HepG2 (cell line): Measurements from ENCODE around the gene KLHL35. TPM values are rescaled to one million over a fixed set of nuclear protein-coding genes. Genes with fewer than 3 reads are reported as not detected.

Source experiments
- ATAC-seq: fragments of 200-7000 bp; cut with Tn5 transposase; 3 replicates; pipeline ENCODE4 v1.9.1; 2020; ENCODE audit warnings: mild to moderate bottlenecking, moderate library complexity
- BruUV-seq: library from RNA; stranded (reverse); fragments of 400-500 nt; replicated peaks from 2 replicates; lab custom pipeline; 2021; lab: Mats Ljungman, UMichigan
- CTCF ChIA-PET: fragments of 300-600 bp; formaldehyde crosslinking; extraction: SDS; loops from one replicate; lab custom pipeline; 2021; ENCODE audit warnings: low total read pairs, inconsistent platforms, low intra/inter-chr PET ratio; lab: Yijun Ruan, JAX
- POLR2A ChIA-PET: fragments of 350-600 bp; sonication (Branson Sonifier 250); formaldehyde crosslinking; loops from one replicate; lab custom pipeline; 2020; ENCODE audit warnings: antibody characterized with exemption, inconsistent platforms; lab: Yijun Ruan, JAX
- DNase-seq: peaks from one replicate; pipeline ENCODE4 v3.0.0-alpha.2; 2015; ENCODE audit warnings: low spot score
- FAIRE-seq: peaks from 3 replicates; lab custom pipeline; 2011; peaks lifted over from hg19 to GRCh38; lab: Jason Lieb, UNC
- H2AFZ ChIP-seq: one replicate; pipeline ENCODE4 v1.6.1; 2011; ENCODE audit warnings: low read length, inconsistent platforms
- H3K27ac ChIP-seq: fragments of 300-600 bp; 3 replicates; pipeline ENCODE4 v1.8.0; 2011; ENCODE audit warnings: mixed run types, mild to moderate bottlenecking, mixed read lengths, low read length, inconsistent platforms; ENCODE audit not compliant: insufficient read depth; ENCODE audit errors: extremely low read length
- H3K27me3 ChIP-seq, 2 experiments: fragments of 200-600 bp in 1 of 2; 2 replicates in 1 of 2; 3 replicates in 1 of 2; pipeline versions ENCODE4 v1.6.0 to v1.8.0; 2011; ENCODE audit warnings: low read length in 2 of 2, mild to moderate bottlenecking in 2 of 2, moderate library complexity in 2 of 2, inconsistent platforms in 1 of 2; ENCODE audit not compliant: insufficient read depth in 2 of 2, control insufficient read depth in 1 of 2
- H3K36me3 ChIP-seq, 2 experiments: fragments of 200-600 bp in 1 of 2; replicated peaks in 1 of 2; 2 replicates in 1 of 2; 3 replicates in 1 of 2; pipeline versions ENCODE4 v1.5.1 to v1.8.0; 2011; ENCODE audit warnings: low read length in 2 of 2, inconsistent platforms in 1 of 2; ENCODE audit not compliant: insufficient read depth in 2 of 2, control insufficient read depth in 1 of 2
- H3K4me1 ChIP-seq: 2 replicates; pipeline ENCODE4 v1.5.1; 2012; ENCODE audit warnings: low read length, inconsistent platforms; ENCODE audit not compliant: insufficient read depth
- H3K4me2 ChIP-seq: 2 replicates; pipeline ENCODE4 v1.6.0; 2011; ENCODE audit warnings: low read depth, low read length, inconsistent platforms
- H3K4me3 ChIP-seq, 3 experiments: fragments of 200-600 bp in 1 of 3; sonication (generic), shearing (Covaris generic) in 1 of 3; replicated peaks in 1 of 3; 2 replicates each; pipeline ENCODE4 v1.5.1; 2011 to 2016; ENCODE audit warnings: low read length in 3 of 3, inconsistent platforms in 2 of 3, low read depth in 2 of 3, mild to moderate bottlenecking in 2 of 3, control low read depth in 1 of 3, mixed read lengths in 1 of 3; ENCODE audit not compliant: insufficient read depth in 1 of 3
- H3K79me2 ChIP-seq: one replicate; pipeline ENCODE4 v1.6.1; 2011; ENCODE audit warnings: low read length, inconsistent platforms; ENCODE audit not compliant: insufficient read depth
- H3K9ac ChIP-seq: 2 replicates; pipeline ENCODE4 v1.6.0; 2011; ENCODE audit warnings: mild to moderate bottlenecking, low read depth, low read length, inconsistent platforms; ENCODE audit not compliant: insufficient read depth
- H3K9me3 ChIP-seq: 2 replicates; pipeline ENCODE4 v1.5.1; 2012; ENCODE audit warnings: mild to moderate bottlenecking, low read length
- H4K20me1 ChIP-seq: 2 replicates; pipeline ENCODE4 v1.6.0; 2011; ENCODE audit warnings: inconsistent platforms, mild to moderate bottlenecking, low read length, moderate library complexity; ENCODE audit not compliant: insufficient read depth
- ATM ChIP-seq: fragments of 450-650 bp; IDR thresholded peaks from 2 replicates; pipeline ENCODE4 v1.7.1; 2017; ENCODE audit warnings: mild to moderate bottlenecking, borderline replicate concordance
- GATAD2A ChIP-seq: IDR thresholded peaks from 2 replicates; pipeline ENCODE4 v1.6.1; 2016
- IRF2 ChIP-seq: IDR thresholded peaks from 2 replicates; pipeline ENCODE4 v1.6.1; 2018; ENCODE audit warnings: missing genetic modification reagents, missing compliant biosample characterization
- NR1H2 ChIP-seq: sonication (generic); formaldehyde crosslinking; IDR thresholded peaks from 2 replicates; pipeline ENCODE4 v1.8.1; 2022; ENCODE audit warnings: low read depth, missing genetic modification reagents, borderline replicate concordance
- PCBP1 ChIP-seq: fragments of 200-400 bp; formaldehyde crosslinking; IDR thresholded peaks from 2 replicates; pipeline ENCODE4 v1.6.1; 2017; ENCODE audit warnings: mild to moderate bottlenecking, low read depth, low read length, borderline replicate concordance
- RAD21 ChIP-seq: fragments of 450-650 bp; formaldehyde crosslinking; IDR thresholded peaks from 2 replicates; pipeline ENCODE4 v1.5.0; 2020; ENCODE audit warnings: mild to moderate bottlenecking
- STAG1 ChIP-seq: sonication (generic); formaldehyde crosslinking; IDR thresholded peaks from 2 replicates; pipeline ENCODE4 v1.4.0; 2020; ENCODE audit warnings: missing genetic modification reagents
- TOE1 ChIP-seq: sonication (generic); formaldehyde crosslinking; IDR thresholded peaks from 2 replicates; pipeline ENCODE4 v1.4.0; 2020; ENCODE audit warnings: mild to moderate bottlenecking, missing genetic modification reagents
- ZNF512 ChIP-seq: sonication (generic); formaldehyde crosslinking; IDR thresholded peaks from 2 replicates; pipeline ENCODE4 v1.4.0; 2020; ENCODE audit warnings: mild to moderate bottlenecking, missing genetic modification reagents
- WGBS: methylation state at CpG from one replicate; pipeline ENCODE4 v1.1.6; 2017; ENCODE audit warnings: low lambda C conversion rate; 5-methylcytosine and 5-hydroxymethylcytosine counted together
- in situ Hi-C: cut with HindIII; loops from 2 replicates; pipeline ENCODE4 v1.10.0; 2017; ENCODE audit warnings: low pct_unique_long_range_greater_than_20kb; ENCODE audit not compliant: extremely low pct_ligation_motif_present
- intact Hi-C: fragments of 100-400 bp; cut with micrococcal nuclease; formaldehyde crosslinking; loops from one replicate; pipeline ENCODE4 v1.10.0; 2022; ENCODE audit not compliant: unreplicated experiment
- polyA plus RNA-seq, 8 experiments: library from polyadenylated mRNA; depleted of rRNA in 3 of 8; stranded (reverse) in 7 of 8; unstranded in 1 of 8; fragments of >200 nt; fragmentation: Illumina TruSeq in 4 of 8; extraction: Trizol in 4 of 8; gene quantifications; 2 replicates each; pipeline versions ENCODE4 v1.2.1 to v1.2.3, GENCODE V29; 2011 to 2016; ENCODE audit warnings: low read depth in 4 of 8, missing spikeins in 1 of 8, mixed read lengths in 1 of 8; ENCODE audit not compliant: insufficient read depth in 1 of 8
- total RNA-seq, 5 experiments: library from RNA; depleted of rRNA; stranded (reverse); fragments of >200 nt; fragmentation: Illumina TruSeq; extraction: Trizol; gene quantifications; 2 replicates each; pipeline ENCODE4 v1.2.3, GENCODE V29; 2016; ENCODE audit warnings: low read depth in 1 of 5
- TF ChIP-seq, protein P1 (sequence below): sonication (generic); formaldehyde crosslinking; IDR thresholded peaks from 2 replicates; pipeline ENCODE4 v1.4.0; 2020; ENCODE audit warnings: missing genetic modification reagents
- TF ChIP-seq, protein P2 (sequence below): sonication (generic); formaldehyde crosslinking; IDR thresholded peaks from 2 replicates; pipeline ENCODE4 v1.5.0; 2020; ENCODE audit warnings: mild to moderate bottlenecking, missing genetic modification reagents, moderate library complexity
- TF ChIP-seq, protein P3 (sequence below): sonication (generic); formaldehyde crosslinking; IDR thresholded peaks from 2 replicates; pipeline ENCODE4 v1.5.1; 2020; ENCODE audit warnings: mild to moderate bottlenecking, missing genetic modification reagents, moderate library complexity

The KLHL35 gene
- total and polyA plus RNA-seq, 2 of the 13 experiments (the other 11 are each of a cell fraction or from before 2014, with no cell fraction given): not detected

- no peak for TF ChIP-seq IRF2 (CRISPR knock-in tag)
- no peak for TF ChIP-seq ATM
- no peak for TF ChIP-seq NR1H2 (CRISPR knock-in tag)
- TF ChIP-seq, protein P1, sequence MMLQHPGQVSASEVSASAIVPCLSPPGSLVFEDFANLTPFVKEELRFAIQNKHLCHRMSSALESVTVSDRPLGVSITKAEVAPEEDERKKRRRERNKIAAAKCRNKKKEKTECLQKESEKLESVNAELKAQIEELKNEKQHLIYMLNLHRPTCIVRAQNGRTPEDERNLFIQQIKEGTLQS (CRISPR knock-in tag): no peak
- no peak for TF ChIP-seq GATAD2A (CRISPR knock-in tag)
These were observed 21.1 kb upstream of the KLHL35 start (continued) for GRCh38 chr11:75453916-75454655.

DNA sequence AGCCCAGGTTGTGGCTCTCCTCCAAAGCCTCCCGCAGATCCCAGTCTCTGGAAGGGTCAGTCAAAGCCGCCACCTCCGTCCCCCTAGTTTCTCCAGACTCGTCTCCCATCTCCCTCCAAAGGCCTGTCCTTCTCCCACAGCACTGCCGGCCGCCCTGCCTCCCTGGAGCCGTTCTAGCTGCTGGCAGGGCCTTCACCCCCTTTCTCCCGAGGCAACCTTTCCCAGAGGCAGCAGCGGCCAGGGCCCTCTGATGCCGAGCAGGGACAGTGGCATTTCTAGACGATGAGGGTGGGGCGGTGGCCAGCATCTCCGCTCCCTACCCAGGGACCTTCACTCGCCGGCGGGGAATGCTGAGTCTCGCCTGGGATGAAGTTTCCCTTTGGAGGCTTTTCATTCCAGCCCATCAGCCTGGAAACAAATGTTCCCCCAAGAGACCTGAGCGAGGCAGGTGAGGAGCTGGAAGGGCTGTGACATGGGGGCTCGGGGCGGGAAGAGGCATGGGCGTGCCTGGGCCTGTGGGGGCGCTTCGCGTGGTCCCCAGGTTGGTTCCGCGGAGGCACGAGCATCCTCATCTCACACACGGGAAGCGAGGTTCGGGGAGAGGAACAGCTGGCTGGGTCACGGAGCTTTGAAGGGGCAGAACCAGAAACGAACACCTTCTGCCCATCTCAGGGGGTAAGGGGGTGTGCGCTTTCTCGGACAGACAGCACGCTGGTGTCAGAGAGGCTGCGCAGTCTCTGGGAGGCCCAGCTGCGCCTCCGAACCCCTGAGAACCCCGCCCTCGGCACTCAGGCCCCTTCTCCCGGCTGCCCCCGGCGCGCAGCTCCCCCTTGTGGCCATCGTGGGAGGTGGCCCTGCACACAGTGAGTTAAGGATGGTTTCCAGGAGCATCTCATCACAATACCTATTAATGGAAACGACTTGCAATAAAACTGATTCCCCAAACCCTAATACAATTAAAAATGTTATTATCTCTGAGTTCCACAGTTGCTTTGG, 18.1 kb upstream of the KLHL35 start:
- Histone ChIP-seq H2AFZ (no peak overlapping the region), H3K4me1 (no peaks in the 10 kb centered on the region)
- peak; percentile 66 for ATAC-seq
- TF ChIP-seq RAD21 (CRISPR knock-in tag): 0 out of 2 replicates have a peak, but pooled peaks have one; percentile 15
- no peak for TF ChIP-seq ZNF512 (CRISPR knock-in tag)
- TF ChIP-seq PCBP1: 0 out of 2 replicates have a peak, but pooled peaks have one; percentile 30
- TF ChIP-seq STAG1 (CRISPR knock-in tag): peak; percentile 39
- no peak for TF ChIP-seq TOE1 (CRISPR knock-in tag)
- TF ChIP-seq, protein P2, sequence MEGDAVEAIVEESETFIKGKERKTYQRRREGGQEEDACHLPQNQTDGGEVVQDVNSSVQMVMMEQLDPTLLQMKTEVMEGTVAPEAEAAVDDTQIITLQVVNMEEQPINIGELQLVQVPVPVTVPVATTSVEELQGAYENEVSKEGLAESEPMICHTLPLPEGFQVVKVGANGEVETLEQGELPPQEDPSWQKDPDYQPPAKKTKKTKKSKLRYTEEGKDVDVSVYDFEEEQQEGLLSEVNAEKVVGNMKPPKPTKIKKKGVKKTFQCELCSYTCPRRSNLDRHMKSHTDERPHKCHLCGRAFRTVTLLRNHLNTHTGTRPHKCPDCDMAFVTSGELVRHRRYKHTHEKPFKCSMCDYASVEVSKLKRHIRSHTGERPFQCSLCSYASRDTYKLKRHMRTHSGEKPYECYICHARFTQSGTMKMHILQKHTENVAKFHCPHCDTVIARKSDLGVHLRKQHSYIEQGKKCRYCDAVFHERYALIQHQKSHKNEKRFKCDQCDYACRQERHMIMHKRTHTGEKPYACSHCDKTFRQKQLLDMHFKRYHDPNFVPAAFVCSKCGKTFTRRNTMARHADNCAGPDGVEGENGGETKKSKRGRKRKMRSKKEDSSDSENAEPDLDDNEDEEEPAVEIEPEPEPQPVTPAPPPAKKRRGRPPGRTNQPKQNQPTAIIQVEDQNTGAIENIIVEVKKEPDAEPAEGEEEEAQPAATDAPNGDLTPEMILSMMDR (CRISPR knock-in tag): peak; percentile 80
- TF ChIP-seq, protein P3, sequence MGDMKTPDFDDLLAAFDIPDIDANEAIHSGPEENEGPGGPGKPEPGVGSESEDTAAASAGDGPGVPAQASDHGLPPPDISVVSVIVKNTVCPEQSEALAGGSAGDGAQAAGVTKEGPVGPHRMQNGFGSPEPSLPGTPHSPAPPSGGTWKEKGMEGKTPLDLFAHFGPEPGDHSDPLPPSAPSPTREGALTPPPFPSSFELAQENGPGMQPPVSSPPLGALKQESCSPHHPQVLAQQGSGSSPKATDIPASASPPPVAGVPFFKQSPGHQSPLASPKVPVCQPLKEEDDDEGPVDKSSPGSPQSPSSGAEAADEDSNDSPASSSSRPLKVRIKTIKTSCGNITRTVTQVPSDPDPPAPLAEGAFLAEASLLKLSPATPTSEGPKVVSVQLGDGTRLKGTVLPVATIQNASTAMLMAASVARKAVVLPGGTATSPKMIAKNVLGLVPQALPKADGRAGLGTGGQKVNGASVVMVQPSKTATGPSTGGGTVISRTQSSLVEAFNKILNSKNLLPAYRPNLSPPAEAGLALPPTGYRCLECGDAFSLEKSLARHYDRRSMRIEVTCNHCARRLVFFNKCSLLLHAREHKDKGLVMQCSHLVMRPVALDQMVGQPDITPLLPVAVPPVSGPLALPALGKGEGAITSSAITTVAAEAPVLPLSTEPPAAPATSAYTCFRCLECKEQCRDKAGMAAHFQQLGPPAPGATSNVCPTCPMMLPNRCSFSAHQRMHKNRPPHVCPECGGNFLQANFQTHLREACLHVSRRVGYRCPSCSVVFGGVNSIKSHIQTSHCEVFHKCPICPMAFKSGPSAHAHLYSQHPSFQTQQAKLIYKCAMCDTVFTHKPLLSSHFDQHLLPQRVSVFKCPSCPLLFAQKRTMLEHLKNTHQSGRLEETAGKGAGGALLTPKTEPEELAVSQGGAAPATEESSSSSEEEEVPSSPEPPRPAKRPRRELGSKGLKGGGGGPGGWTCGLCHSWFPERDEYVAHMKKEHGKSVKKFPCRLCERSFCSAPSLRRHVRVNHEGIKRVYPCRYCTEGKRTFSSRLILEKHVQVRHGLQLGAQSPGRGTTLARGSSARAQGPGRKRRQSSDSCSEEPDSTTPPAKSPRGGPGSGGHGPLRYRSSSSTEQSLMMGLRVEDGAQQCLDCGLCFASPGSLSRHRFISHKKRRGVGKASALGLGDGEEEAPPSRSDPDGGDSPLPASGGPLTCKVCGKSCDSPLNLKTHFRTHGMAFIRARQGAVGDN: peak; percentile 29; the same call in 1 of the 2 replicates

More for the DNA sequence above, 18.1 kb upstream of the KLHL35 start:
- Histone ChIP-seq H3K9me3 (no peaks in the 10 kb centered on the region), H3K4me2 (no peak overlapping the region), H3K27ac (no peak overlapping the region), H3K9ac (no peak overlapping the region), H3K27me3 (no peaks in the 10 kb centered on the region), H4K20me1 (no peaks in the 10 kb centered on the region), H3K79me2 (no peaks in the 10 kb centered on the region), H3K36me3 (peaks cover 33 to 48% of the 10 kb centered on the region in 2 experiments; a peak in 4 of 5 replicates), H3K4me3 (no peak overlapping the region)
- ChIA-PET CTCF (interaction anchor here (1.9 kb wide), 2 partner anchors 43 to 63 kb away, joined by 6 to 7 read pairs; no protein-coding TSS in a partner anchor), POLR2A (no interaction called here)
- FAIRE-seq (no peak), DNase-seq (no peak)
- intact Hi-C loops (no loop called here), in situ Hi-C loops (no loop called here)
- 94% methylated on average over 41 of the region's 46 CpGs for WGBS
- BruUV-seq: no TSS peak
